SU-DHL-6 (cell line): ENCODE results near the gene SHROOM2.

Source experiments
- CTCF ChIP-seq: fragments of 200-600 bp; sonication (generic); IDR thresholded peaks from one replicate; pipeline ENCODE4 v1.5.1; 2017; ENCODE audit warnings: antibody characterized with exemption, mild to moderate bottlenecking, low read length, moderate library complexity; ENCODE audit not compliant: insufficient read depth, poor library complexity, severe bottlenecking
- EZH2phosphoT487 ChIP-seq: fragments of 200-600 bp; sonication (generic), shearing (Covaris generic); conservative IDR thresholded peaks from 2 replicates; pipeline ENCODE4 v1.6.1; 2018; ENCODE audit warnings: mild to moderate bottlenecking, antibody characterized with exemption, low read length, moderate library complexity, mixed read lengths

- TF ChIP-seq CTCF (no peak), EZH2phosphoT487 (no peak)
These were observed 152.3 kb downstream of the SHROOM2 start for GRCh38 chrX:9938516-9938915.
